Spleen (tissue), 7 donors: ENCODE measurements around the gene PRKCE.

Experiments
- CTCF ChIP-seq, 11 experiments: fragments of 200-600 bp in 7 of 11; fragments of 450-650 bp in 4 of 11; sonication (generic) in 4 of 11; IDR thresholded peaks in 8 of 11; conservative IDR thresholded peaks in 3 of 11; 1 replicate in 7 of 11; 2 replicates in 4 of 11; pipeline versions ENCODE4 v1.4.0 to v1.8.0; 2016 to 2021; ENCODE audit warnings: antibody characterized with exemption in 11 of 11, inconsistent platforms in 4 of 11, mild to moderate bottlenecking in 1 of 11
- POLR2A ChIP-seq, 3 donors: fragments of 450-650 bp; IDR thresholded peaks; one replicate each; pipeline ENCODE4 v1.5.1; 2017; ENCODE audit warnings: antibody characterized with exemption in 3 of 3, mild to moderate bottlenecking in 1 of 3
- donor health status: DM: no; HTN: no; CAD: no; lungs with moderate emphysema.
- donor health status: DM: no; HTN: no; CAD: no.
- donor health status: DM: no; HTN: no; CAD: no.

- TF ChIP-seq CTCF (IDR thresholded peaks at IDR 0.05 in 8 of 11, conservative IDR thresholded peaks at IDR 0.05 in 3 of 11) (no peak), POLR2A (IDR thresholded peaks at IDR 0.05) (no peak)
These were observed 500.1 kb downstream of the PRKCE start for GRCh38 chr2:46151577-46151976.
